ENCODE measurements around the gene TSPAN4. TPM values are rescaled to one million over a fixed set of nuclear protein-coding genes. Genes with fewer than 3 reads are reported as not detected.
A peak's percentile ranks its signal among the peaks of the same experiment; 100 is the strongest.

Gene TSPAN4
- total and polyA plus RNA-seq, 7 donors: 11.4 to 38.5 (median 17.7) TPM

GRCh38 chr11:811446-812245 is 31.0 kb upstream of the TSPAN4 start:
- ATAC-seq: peak in 3 of 4 donors; percentile 1 to 36 (median 9)
- peak overlapping the region; percentile 93 for H3K4me3 ChIP-seq
- TF ChIP-seq, protein P1, sequence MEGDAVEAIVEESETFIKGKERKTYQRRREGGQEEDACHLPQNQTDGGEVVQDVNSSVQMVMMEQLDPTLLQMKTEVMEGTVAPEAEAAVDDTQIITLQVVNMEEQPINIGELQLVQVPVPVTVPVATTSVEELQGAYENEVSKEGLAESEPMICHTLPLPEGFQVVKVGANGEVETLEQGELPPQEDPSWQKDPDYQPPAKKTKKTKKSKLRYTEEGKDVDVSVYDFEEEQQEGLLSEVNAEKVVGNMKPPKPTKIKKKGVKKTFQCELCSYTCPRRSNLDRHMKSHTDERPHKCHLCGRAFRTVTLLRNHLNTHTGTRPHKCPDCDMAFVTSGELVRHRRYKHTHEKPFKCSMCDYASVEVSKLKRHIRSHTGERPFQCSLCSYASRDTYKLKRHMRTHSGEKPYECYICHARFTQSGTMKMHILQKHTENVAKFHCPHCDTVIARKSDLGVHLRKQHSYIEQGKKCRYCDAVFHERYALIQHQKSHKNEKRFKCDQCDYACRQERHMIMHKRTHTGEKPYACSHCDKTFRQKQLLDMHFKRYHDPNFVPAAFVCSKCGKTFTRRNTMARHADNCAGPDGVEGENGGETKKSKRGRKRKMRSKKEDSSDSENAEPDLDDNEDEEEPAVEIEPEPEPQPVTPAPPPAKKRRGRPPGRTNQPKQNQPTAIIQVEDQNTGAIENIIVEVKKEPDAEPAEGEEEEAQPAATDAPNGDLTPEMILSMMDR (IDR thresholded peaks at IDR 0.05): peak; percentile 15
- H3K36me3 ChIP-seq (ENCODE audit: insufficient read depth in 1 of 2, low read depth in 1 of 2): peaks cover 10 to 46% of the 10 kb centered on the region in 2 donors
- intact Hi-C loops (cut with DNase I): no loop called here
- H3K4me1 ChIP-seq: peaks cover 31% of the 10 kb centered on the region
- DNase-seq: no peak
- 44 to 58% (median 48%) methylated on average over 14 of the region's 14 CpGs for WGBS, 3 donors
- no peaks in the 10 kb centered on the region for H3K27me3 ChIP-seq (ENCODE audit: insufficient read depth in 3 of 3, low read length in 2 of 3)
- peak overlapping the region; percentile 97 for H3K27ac ChIP-seq
- H3K9me3 ChIP-seq: no peaks in the 10 kb centered on the region

DNA sequence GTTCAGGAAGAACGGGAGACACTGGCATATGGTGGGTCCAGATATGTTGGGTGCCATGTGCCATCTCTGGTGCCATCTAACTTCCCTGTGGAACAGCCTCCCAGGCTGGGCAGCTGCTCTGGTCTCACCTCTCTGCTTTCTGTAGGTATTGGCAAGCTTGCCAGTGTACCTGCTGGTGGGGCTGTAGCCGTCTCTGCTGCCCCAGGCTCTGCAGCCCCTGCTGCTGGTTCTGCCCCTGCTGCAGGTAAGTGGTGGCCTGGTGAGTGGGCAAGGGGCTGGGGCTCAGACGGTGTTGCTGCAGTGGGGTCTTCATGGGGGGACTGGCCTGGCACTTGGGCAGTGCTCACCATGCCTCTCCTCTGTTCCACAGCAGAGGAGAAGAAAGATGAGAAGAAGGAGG is 30.3 kb upstream of the TSPAN4 start:
- WGBS, 3 donors: 56 to 72% (median 71%) methylated on average over 3 of the region's 3 CpGs
- Histone ChIP-seq H3K27ac (peak overlapping the region; percentile 97), H3K4me1 (peaks cover 31% of the 10 kb centered on the region), H3K27me3 (ENCODE audit: insufficient read depth in 3 of 3, low read length in 2 of 3) (no peaks in the 10 kb centered on the region), H3K36me3 (ENCODE audit: insufficient read depth in 1 of 2, low read depth in 1 of 2) (peaks cover 10 to 46% of the 10 kb centered on the region in 2 donors), H3K9me3 (no peaks in the 10 kb centered on the region), H3K4me3 (peak overlapping the region; percentile 93)
- TF ChIP-seq, protein P1 (IDR thresholded peaks at IDR 0.05): no peak
- ATAC-seq (no peak), DNase-seq (no peak)
- intact Hi-C loops (cut with DNase I): no loop called here

DNA sequence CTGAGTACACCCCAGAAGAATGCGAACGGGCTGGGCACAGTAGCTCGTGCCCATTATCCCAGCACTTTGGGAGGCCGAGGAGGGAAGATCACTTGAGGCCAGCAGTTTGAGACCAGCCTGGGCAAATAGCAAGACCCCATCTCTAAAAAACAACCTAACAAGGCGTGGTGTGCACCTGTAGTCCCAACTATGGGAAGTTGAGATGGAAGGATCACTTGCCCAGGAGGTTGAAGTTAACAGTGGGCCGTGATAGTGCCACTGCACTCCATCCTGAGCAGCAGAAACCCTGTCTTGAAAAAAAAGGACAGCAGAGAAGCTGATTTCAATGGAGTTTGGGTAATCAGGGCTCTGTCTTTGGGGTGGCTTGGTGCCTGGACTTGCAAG is 29.6 kb upstream of the TSPAN4 start:
- peak overlapping the region; percentile 97 for H3K27ac ChIP-seq
- peaks cover 28% of the 10 kb centered on the region for H3K4me1 ChIP-seq
- WGBS, 3 donors: 85 to 93% (median 85%) methylated on average over 6 of the region's 6 CpGs
- H3K4me3 ChIP-seq: no peak overlapping the region
- intact Hi-C loops (cut with DNase I): no loop called here
- ATAC-seq (no peak), DNase-seq (no peak)
- H3K27me3 ChIP-seq (ENCODE audit: insufficient read depth in 3 of 3, low read length in 2 of 3): no peaks in the 10 kb centered on the region
- TF ChIP-seq, protein P1 (IDR thresholded peaks at IDR 0.05): no peak
- no peaks in the 10 kb centered on the region for H3K9me3 ChIP-seq
- peaks cover 10 to 46% of the 10 kb centered on the region in 2 donors for H3K36me3 ChIP-seq (ENCODE audit: insufficient read depth in 1 of 2, low read depth in 1 of 2)

- WGBS, 3 donors: 77 to 83% (median 81%) methylated on average over 9 of the region's 9 CpGs
- H3K4me3 ChIP-seq: no peak overlapping the region
- H3K36me3 ChIP-seq (ENCODE audit: insufficient read depth in 1 of 2, low read depth in 1 of 2): peaks cover 10 to 46% of the 10 kb centered on the region in 2 donors
- H3K4me1 ChIP-seq: peaks cover 25% of the 10 kb centered on the region
- no peak for DNase-seq
- peak overlapping the region; percentile 97 for H3K27ac ChIP-seq
- H3K9me3 ChIP-seq: no peaks in the 10 kb centered on the region
- no peak for ATAC-seq
- TF ChIP-seq, protein P1 (IDR thresholded peaks at IDR 0.05): no peak
- H3K27me3 ChIP-seq (ENCODE audit: insufficient read depth in 3 of 3, low read length in 2 of 3): no peaks in the 10 kb centered on the region
- intact Hi-C loops (cut with DNase I): no loop called here
Observed at GRCh38 chr11:813456-814096, 29.1 kb upstream of the TSPAN4 start.
